ENCODE data around the gene UBE2F. TPM values are rescaled to one million over a fixed set of nuclear protein-coding genes. Genes with fewer than 3 reads are reported as not detected.

UBE2F gene
- total RNA-seq, 4 donors from 2014 or later, result 67.3 to 97.3 (median 81.2) TPM

DNA sequence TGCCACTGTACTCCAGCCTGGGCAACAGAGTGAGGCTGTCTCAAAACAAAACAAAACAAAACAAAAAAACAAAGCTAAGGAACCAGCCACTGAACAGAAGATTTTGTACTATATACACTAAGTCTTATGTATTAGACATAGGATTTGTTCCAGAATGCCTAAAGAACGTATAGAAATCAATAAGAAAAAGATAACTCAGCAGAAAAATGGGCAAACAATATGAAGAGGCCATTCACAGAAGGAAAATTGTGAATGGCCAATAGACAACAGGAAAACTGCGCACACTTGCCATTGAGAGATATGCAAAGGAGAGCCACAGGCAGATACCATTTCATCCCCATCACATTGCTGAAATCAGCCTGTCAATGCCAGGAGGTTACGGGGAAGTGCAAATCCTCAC is 14.9 kb upstream of the UBE2F start:
- Histone ChIP-seq H3K9me3 (no peaks in the 10 kb centered on the region), H3K27me3 (peaks cover 17 to 24% (median 20%) of the 10 kb centered on the region in 3 donors), H3K27ac (no peak overlapping the region), H3K4me3 (no peak overlapping the region), H3K4me1 (peaks cover 0 to 9% of the 10 kb centered on the region in 2 donors), H3K36me3 (no peaks in the 10 kb centered on the region)
- ATAC-seq, result no peak
- TF ChIP-seq POLR2A (IDR thresholded peaks at IDR 0.05), result no peak
- TF ChIP-seq, protein P1, sequence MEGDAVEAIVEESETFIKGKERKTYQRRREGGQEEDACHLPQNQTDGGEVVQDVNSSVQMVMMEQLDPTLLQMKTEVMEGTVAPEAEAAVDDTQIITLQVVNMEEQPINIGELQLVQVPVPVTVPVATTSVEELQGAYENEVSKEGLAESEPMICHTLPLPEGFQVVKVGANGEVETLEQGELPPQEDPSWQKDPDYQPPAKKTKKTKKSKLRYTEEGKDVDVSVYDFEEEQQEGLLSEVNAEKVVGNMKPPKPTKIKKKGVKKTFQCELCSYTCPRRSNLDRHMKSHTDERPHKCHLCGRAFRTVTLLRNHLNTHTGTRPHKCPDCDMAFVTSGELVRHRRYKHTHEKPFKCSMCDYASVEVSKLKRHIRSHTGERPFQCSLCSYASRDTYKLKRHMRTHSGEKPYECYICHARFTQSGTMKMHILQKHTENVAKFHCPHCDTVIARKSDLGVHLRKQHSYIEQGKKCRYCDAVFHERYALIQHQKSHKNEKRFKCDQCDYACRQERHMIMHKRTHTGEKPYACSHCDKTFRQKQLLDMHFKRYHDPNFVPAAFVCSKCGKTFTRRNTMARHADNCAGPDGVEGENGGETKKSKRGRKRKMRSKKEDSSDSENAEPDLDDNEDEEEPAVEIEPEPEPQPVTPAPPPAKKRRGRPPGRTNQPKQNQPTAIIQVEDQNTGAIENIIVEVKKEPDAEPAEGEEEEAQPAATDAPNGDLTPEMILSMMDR (IDR thresholded peaks at IDR 0.05 in 4 of 5, conservative IDR thresholded peaks at IDR 0.05 in 1 of 5), result no peak
- intact Hi-C loops (cut with DNase I; ENCODE audit: low total_unique reads) (no loop called here), in situ Hi-C loops (cut with MboI; ENCODE audit: low sequenced_read_pairs in 4 of 4) (loop anchor here in 1 of 4 donors (25.0 kb wide), 1 partner anchor 310 kb away; no protein-coding TSS in a partner anchor)
- DNase-seq, result no peak

DNA sequence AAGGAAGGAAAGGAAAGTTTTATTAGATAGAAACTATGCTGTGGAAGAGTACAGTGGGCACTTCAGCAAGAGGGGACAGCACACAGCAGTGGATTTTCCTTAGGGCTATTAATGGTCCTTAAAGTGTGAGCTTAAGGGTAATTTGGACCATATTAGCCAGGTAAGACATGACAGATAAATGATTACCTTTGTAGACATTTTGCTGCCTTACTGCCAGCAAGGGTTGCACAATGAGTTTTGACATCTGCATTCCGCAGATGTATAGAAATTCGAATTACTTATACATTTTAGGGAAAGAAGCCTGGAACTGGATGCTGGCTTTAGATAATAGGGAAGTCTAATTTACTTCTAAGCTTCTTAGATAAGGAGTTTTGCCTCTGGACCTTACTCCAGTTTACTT is 14.0 kb upstream of the UBE2F start:
- intact Hi-C loops (cut with DNase I; ENCODE audit: low total_unique reads) (no loop called here), in situ Hi-C loops (cut with MboI; ENCODE audit: low sequenced_read_pairs in 4 of 4) (loop anchor here in 1 of 4 donors (25.0 kb wide), 1 partner anchor 309 kb away; no protein-coding TSS in a partner anchor)
- Histone ChIP-seq H3K4me1 (peaks cover 0 to 9% of the 10 kb centered on the region in 2 donors), H3K27me3 (peaks cover 17 to 24% (median 20%) of the 10 kb centered on the region in 3 donors), H3K4me3 (no peak overlapping the region), H3K9me3 (no peaks in the 10 kb centered on the region), H3K27ac (no peak overlapping the region), H3K36me3 (no peaks in the 10 kb centered on the region)
- no peak for DNase-seq
- no peak for ATAC-seq
- TF ChIP-seq, protein P1 (IDR thresholded peaks at IDR 0.05 in 4 of 5, conservative IDR thresholded peaks at IDR 0.05 in 1 of 5), result no peak
- no peak for TF ChIP-seq POLR2A (IDR thresholded peaks at IDR 0.05)

DNA sequence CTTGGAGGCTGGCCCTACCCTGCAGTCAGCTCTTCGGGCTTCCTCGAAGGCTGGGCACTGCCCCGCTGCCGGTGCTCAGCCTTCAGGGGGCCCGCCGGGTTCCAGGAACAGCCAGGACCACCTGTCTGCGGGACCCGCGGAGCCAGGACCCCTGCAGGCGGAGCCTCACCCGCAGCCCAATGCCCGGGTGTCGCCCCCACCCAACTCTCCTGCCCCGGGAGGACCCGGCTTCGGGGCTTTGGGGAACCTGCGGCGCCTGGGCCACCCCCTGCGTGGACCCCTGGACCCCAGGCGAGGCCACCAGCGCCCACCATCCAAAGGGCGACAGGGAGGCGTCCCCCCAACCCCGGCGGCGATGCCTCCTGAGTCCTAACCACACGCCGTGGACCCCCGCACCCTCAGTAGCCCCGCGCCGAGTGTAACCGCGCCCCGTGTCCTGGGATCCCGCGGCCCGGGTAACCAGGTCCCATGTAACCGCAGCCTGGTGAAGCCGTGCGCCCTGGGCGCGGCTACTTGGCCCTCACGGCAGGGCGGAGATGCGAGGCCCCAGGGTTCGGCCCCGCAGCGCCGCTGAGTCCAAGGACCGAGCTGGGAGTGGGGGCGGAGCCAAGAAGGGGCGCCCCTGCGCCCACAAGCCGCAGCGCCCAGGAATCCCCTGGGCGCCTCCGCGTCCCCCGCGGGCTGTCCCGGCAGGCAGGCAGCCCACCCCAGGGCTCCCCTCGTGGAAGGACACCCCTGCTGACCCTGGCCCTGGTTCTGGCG is 11.0 kb upstream of the UBE2F start:
- in situ Hi-C loops (cut with MboI; ENCODE audit: low sequenced_read_pairs in 4 of 4), result loop anchor here in 1 of 4 donors (25.0 kb wide), 1 partner anchor 306 kb away; no protein-coding TSS in a partner anchor
- Histone ChIP-seq H3K36me3 (no peaks in the 10 kb centered on the region), H3K9me3 (no peaks in the 10 kb centered on the region), H3K27ac (no peak overlapping the region), H3K4me3 (peak overlapping the region; percentile 34 to 47 (median 42)), H3K4me1 (peaks cover 0 to 9% of the 10 kb centered on the region in 2 donors), H3K27me3 (peaks cover 17 to 24% (median 20%) of the 10 kb centered on the region in 3 donors)
- intact Hi-C loops (cut with DNase I; ENCODE audit: low total_unique reads), result no loop called here
- TF ChIP-seq POLR2A (IDR thresholded peaks at IDR 0.05), result no peak
- TF ChIP-seq, protein P1 (IDR thresholded peaks at IDR 0.05 in 4 of 5, conservative IDR thresholded peaks at IDR 0.05 in 1 of 5), result no peak
- no peak for DNase-seq
- ATAC-seq, result no peak

- Histone ChIP-seq H3K4me3 (peak overlapping the region; percentile 34 to 47 (median 42)), H3K27ac (no peak overlapping the region), H3K4me1 (peaks cover 0 to 9% of the 10 kb centered on the region in 2 donors), H3K36me3 (no peaks in the 10 kb centered on the region), H3K9me3 (no peaks in the 10 kb centered on the region), H3K27me3 (peaks cover 17 to 24% (median 20%) of the 10 kb centered on the region in 3 donors)
- ATAC-seq (no peak), DNase-seq (no peak)
- intact Hi-C loops (cut with DNase I; ENCODE audit: low total_unique reads) (no loop called here), in situ Hi-C loops (cut with MboI; ENCODE audit: low sequenced_read_pairs in 4 of 4) (loop anchor here in 1 of 4 donors (25.0 kb wide), 1 partner anchor 306 kb away; no protein-coding TSS in a partner anchor)
- no peak for TF ChIP-seq POLR2A (IDR thresholded peaks at IDR 0.05)
- TF ChIP-seq, protein P1 (IDR thresholded peaks at IDR 0.05 in 4 of 5, conservative IDR thresholded peaks at IDR 0.05 in 1 of 5), result no peak
Measured at GRCh38 chr2:237956402-237956736, 10.4 kb upstream of the UBE2F start.
